Superior temporal gyrus (tissue), 1 donor: ENCODE results near the gene KIRREL3.

Source experiments
- DNase-seq: peaks from one replicate; pipeline ENCODE4 v3.0.0-alpha.2; 2016; ENCODE audit errors: extremely low spot score

KIRREL3 gene

DNA sequence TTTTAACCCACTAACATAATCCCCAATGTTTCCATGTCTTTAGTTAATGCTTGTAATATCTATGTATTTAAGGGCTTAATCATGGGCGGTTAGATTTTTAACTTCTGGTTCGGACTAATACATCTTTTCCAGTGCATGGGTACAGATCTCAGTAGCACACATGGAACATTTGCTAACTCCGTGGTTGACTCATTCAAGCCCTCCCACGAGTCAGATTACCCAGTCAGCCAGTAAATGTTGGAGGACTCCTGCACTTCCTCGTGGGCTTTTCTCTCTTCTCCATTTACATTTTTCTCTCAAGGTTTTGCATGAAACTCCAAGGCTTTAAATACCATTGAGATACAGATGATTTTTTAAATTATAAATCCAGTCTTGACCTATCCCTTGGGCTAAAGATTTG lies 331.2 kb downstream of the KIRREL3 start:
- no peak for DNase-seq

DNA sequence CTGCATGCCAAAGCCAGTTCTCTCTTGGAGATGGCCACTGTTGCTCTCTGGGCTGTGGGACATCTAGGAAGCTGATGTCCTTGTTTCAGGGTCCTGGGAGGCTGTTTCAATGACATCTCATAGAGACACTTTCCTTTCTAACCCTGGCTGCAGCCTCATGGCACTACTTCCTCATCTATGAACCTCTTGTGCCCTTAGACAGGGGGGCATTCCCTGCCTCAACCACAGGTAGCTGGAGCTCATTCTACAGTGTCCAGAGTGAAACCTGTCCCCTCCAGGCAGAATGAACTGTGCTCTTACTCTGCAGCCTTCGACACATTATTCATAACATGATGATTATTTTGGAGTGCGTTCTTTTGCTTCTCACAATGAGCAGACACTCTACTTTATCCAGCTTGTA lies 335.9 kb downstream of the KIRREL3 start:
- no peak for DNase-seq

DNA sequence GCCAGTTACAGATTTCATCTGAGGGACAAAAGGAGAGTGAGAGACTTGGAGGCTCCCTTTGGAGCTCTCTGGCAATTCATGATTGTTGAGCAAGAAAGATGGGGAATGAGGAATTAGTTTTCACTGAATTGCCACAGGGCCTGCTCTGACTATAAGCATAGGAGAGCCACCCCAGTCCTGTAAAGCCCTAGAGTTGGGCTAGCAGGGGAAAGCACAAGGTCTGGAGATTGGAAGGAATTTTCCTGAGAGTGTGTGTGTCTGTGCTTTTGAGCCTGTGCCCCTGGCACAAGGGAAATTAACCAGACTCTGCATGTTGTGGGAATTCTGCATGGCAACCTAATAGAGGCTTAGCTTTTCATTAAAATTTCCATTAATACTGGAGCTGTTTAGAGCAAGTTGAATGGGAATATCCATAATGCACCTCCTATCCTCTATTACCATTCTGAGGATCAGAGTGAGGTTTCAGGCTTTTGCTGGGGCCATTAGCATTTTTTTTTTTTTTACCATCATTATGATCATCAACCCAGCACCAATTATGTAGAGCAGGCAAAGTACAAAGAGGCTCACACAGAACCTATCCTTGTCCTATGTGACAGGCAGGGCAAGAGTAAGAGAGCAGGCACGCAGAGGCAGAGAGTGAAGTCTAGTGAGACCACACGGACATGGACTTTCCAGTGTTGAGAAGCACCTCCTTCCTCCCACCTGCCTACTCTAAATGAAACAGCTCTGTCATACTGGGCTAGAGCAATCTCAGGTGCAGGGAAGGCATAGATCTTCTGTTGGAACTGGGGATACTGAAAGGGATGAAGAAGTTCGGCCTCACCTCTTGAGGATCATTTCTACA lies 336.6 kb downstream of the KIRREL3 start:
- DNase-seq = no peak

DNA sequence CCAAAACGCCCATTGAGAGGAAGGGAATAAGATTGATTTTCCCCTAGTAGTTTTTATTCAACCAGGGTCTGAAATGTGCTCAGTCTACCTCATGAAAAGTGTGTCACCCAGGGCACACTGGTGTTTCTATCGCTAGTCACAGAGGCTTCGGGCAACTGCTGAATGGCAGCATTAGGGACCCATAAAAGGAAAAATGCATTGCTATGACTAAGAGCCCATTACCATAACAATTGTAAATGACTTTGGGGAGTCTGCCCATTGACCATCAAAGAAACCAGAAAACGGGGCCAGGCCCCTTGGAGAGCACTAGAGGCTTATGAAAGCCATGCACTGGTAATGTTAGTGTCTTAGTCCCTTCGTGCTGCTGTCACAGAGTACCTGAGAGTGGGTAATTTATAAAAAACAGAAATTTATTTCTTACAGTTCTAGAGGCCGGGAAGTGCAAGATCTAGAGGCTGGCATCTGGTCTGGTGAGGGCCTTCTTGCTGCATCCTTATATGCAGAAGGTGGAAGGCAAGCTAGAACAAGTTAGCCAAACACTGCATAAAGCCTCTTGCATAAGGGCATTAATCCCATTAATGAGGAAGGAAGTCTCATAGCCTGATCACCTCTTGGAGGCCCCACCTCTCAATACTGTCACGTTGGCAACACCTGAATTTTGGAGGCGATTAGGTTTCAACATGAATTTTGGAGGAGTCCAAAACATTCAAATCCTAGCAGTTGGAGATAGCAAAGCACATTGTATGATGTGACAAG lies 338.4 kb downstream of the KIRREL3 start:
- DNase-seq = no peak

DNA sequence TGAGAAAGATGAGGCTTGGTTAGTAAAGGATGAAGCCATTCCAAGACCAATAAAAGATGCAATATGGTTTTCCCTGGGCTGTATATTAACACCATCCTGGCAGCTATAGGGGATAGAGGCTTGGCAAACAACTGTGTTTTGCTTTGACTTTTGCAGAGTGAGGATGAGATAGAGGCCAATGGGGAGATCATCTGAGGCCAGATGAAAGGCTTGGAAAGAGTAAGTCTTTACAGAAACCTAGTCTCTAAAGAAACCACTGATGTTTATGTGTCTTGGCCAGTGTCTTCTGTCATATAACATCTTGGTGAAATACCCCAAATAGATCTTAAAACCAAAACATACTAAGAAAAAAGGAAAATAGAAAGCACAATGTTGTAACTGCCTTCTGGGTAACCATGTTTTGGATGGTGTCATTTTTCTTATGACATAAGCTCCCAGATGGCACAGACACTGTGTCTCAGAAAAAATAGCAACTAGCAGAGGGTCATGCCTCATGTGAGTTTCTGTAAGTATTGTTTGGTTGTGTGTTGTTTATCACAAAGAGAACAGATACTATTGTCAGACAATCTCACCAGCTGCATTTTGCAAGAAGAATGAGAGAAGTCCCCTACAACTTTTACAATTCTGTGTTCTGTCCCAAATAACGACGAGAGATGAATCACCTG lies 339.7 kb downstream of the KIRREL3 start:
- DNase-seq = peak; percentile 80

DNA sequence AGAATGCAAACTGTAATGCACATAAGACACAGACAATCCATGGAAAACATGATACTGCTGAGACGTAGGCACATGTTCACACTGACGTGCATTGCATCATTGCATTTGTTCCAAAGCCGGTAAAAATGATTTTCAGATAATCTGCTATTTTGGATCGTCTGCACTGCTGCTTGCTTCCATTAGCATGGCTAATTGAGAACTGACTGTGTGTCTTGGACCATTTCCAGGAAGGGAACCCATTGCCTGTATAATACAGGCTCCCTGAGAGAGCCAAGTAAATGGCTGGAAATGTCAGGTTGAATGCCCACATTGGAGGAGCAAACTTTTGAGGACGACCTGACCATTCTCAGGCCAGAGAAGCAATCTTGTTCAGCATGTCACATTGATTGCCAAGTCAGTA lies 340.2 kb downstream of the KIRREL3 start:
- peak; percentile 50 for DNase-seq

DNA sequence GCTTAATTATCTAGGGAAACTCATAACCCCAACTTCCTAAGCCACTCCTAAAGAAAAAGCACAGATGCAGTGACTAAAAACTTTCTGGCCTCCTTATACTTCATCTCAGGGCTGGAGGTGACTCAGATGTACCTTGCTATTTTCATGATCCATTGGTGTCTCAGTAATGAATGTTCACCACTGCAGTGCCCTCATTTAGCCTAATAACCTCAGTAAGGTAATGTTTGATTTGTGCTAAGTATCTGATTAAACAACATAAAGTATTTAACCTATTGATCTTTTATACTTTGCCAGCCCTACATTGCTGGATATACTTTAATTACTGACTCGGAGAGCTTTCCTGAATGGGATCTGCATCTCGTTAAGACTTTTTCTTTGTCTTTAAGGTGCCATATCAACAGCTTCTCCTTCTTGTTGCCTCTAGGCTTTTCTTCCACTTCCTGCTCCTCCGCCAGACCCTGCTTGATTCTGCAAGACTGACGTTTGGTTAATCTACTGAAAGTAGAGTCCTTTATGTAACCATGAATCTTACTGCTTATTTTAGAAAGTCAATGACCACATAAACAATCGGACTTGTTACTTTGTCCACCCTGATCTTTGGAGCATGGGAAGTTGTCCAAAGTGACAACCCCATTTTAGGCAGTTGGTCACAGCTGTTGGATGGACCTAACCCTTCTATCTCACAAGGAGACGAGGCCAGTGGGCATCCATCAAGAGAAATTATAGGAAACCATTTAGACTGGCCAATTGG lies 342.1 kb downstream of the KIRREL3 start:
- DNase-seq = no peak

DNA sequence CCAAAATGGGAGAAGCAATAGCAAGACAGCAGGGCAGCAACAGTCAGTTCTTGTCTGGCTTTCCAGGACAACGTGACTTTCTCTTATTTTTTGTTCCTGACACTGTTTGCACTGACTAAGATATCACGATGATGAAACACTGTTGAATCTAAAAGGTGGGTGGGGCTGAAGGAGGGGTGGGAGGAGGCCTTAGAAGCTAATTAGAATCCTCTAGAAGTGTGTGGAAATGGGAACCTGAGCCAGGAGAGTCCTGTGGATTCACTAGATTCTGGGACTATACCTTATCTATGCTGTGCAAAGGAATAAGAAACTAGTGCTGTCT lies 344.8 kb downstream of the KIRREL3 start:
- no peak for DNase-seq

DNA sequence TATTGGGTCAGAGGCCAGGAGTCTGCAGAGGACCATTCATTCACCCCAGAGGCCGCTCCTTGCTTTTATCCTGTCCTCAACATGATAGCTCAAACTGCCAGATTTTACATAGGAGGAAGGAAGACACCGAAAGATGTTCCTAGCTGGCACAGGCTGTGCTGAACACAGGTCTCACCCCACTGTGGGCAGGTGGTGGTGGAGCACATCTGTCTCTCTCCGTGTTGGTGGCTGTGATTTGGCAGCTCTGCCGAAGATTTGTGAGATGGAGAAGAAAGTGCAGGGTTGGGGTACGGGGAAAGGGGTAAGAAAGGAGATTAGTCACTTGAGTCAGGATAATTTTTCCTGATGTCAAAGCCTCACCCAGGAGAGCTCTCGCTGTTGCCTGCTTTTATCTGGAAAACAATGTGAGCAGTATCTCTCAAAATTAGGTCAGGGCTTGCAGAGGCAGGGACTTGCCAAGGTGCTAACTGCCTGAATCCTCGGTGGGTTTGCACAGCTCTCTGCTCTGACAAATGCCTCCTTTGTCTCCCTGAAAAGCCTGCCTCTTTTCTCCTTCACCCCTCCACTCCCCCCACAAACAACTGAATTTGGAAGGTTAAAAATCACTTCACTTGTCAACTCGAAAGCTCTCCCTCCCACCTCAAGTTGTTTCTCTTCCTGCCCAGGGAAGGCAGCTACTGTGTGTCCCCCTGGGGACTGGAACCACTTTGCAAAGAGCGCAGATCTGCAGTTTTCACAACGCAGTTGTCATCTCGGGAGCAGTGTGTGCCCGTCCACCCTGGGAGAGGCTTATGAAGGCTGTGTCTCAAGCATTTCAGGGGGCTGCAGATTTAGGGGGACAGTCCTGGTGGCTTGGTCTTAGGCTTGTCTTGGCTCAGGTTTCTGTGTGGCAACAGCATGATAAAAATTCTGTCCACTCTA lies 345.4 kb downstream of the KIRREL3 start:
- peak; percentile 59 for DNase-seq

DNA sequence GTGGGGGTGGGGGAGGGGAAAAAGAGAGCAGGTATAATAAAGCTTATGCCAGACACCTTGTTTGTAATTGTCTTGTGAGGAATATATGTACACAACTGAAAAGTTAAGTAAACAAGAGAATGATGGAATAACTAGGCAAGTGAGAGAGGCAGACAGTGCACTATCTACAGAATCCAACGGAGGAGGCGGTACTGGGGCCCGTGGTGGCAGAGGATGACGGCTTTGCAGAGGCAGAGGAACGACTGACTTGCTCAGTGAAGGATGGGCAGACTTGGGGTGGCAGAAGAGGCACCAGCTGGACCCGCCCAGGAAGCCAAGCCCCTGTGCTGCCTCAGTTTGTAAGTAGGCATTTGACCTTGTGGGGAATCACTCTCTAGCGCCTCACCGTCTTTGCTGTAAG lies 347.5 kb downstream of the KIRREL3 start:
- no peak for DNase-seq

DNA sequence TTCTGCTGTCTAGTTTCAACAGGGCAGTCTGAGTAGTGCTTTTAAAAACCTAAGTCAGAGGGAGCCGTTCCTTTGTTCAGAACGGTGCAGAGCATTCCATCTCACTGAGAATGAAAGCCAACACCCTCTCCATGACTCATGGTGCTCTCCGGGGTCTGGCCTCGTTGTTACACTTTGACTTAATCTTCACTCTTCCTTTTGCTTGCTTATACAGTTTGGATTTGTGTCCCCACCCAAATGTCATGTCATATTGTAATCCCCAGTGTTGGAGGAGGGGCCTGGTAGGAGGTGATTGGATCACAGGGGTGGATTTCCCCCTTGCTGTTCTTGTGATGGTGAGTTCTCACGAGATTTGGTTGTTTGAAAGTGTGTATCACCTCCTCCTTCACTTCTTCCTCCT lies 352.8 kb downstream of the KIRREL3 start:
- DNase-seq = no peak

DNA sequence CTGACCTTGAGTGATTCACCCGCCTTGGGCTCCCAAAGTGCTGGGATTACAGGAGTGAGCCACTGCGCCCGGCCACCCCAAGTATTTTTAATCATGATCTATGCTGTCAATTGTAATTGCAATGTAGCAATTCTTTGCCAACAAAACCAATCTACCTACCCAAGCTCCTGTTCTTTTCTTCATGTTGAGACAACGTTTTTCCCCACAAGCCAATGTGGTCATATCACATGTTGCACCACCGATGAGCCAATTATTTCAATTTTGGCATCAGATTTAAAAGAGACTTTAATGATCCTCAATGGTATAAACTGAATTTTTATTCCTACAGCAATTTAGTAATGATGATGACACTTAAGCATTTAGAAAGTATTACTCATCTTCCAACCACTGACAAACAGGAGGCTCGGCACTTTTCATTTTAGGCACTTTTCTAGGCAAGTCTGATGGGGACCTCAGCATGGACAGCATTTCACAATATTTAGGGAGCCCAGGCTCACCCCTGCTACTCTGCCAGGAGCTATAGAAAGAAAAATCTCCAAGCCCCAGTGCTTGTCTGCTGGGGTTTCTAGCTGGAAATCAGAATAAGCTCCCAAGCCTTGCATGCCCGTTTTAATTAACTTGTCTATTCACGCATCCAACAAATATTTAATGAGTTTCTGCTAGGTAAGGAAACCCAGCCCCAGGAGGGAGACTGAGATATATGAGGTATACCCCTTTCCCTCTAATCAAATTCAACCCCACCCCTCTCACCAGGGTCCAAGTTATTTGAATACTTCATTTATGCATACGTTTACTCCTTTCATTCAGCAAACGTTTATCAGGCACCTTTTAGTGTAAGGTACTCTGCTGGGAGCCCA lies 353.6 kb downstream of the KIRREL3 start:
- no peak for DNase-seq

DNA sequence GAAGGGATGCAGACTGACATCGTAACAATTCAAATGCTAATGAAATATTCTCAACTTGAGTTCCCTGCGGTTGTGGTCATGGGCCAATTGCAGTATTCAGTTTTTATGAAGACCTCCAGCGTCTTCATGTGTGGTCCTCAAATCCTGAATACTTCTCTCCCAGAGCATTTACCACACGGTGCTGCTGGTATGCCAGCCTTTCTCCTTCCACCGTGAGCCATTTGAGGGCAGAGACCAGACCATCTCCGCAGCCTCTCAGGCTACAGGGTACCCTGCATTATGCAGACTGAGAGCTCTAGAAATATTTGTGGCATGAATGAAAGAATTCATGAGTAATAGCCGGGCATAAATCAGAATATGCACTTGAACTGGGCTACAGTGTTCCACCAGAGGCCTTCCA lies 355.4 kb downstream of the KIRREL3 start:
- DNase-seq = no peak

DNA sequence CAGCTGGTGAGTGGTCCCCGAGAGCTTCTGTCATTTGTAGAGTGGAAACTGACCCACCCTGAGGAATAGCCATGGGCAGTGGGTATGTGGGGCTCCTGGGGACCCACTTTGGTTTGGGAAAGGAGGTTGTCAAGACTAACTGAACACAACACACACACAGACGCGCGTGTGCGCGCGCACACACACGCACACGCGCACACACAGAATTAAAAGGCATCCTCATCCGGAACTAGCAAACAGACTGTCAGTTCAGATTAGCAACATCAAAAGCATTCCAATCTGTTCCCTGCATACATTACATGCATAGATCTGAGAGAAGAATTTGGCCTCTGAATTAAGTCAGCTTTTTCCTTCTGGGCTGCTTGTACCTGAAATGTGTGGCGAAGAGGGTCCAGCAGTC lies 360.4 kb downstream of the KIRREL3 start:
- no peak for DNase-seq

DNA sequence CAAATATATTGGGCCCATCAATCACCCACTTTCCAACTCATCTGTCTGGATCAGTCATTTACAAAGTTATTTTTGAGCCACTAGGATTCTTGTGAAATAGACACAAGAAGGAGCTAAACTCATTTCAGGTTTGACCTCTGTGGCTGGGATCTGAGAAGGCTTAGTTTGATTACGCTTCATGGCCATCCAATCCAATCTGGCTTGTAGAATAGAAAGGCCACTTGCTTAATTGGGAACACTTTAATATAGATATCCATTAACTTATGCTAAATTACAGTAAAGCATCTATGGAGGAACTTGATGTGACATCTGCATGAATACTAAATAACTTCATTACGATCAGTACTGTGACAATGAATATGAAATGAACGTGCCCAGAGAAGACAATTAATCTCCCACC lies 360.9 kb downstream of the KIRREL3 start:
- DNase-seq = no peak

DNA sequence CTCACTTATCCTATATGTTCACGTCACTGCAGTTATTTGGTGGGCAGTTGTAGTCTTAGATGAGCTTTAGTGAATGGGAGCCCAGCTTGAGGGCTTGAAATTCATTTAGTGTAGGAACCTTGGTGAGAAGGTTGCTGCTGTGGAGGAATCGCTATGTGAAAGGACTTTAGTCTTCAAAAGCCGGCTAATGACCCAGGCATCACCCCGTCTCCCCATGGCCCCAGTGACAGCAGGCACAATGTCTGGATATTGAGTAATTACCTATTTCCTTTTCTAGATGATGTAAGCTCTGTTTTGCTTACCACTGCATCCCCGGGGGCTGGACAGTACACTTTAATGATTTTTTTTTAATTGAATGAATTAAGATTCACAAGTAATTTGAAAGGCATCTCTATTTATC lies 361.9 kb downstream of the KIRREL3 start:
- no peak for DNase-seq

DNA sequence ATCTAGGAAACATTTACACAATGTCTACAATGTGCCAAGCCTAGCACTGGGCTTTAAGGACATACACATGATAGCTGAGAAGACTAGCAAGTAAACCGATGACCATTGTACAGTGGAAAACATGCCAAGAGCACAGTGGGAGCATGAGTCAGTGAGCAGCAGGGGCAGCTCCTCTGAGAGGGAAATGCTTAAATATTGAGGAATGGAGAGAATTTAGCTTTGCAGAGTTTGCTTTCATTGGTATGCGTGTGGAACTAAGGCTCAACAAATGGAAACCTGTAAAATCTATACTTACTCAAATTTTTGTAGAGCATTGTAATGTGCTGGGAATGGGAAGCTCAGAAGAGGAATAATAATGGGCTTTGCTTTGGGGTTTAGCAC lies 362.8 kb downstream of the KIRREL3 start:
- DNase-seq = peak; percentile 18

DNA sequence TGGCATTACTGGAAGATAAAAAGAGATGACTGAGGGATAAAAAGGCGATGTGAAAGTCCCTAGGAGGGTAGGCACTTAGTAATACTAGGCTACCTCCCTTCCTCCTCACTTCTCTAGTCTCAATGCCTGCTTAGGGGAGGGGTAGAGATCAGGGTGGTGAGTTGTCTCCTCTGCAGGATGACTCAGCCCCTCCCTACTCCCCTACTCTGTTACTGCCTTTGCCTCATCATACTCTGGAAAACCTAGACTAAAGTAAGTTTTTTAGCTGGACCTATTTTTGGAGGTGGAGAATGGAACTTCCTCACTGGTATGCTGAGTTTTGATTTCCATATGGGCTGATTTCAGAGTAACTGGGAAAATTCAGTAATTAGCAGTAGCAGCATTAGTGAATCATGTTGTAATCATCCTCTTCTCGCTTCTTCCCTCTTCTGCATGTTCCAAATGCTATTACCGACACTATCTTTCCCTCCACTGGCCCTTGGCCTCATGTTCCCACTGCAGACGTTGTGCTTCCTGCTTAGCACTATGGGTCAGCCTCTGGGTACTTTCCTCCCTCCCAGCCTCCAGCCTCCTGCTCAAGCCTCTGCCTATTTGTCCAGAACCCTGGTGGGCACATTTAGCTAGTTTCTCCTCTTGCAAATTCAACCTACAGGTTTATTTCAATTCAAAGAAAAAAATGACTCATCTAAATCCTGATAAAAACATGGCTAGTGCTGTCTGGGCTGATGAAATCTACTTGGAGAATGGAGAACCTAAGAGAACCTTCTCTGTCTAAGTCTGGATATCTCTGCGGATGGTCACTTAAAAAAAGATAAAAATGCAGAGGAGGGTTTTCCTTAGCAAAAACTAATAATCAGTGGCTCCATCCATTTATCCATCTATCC lies 363.4 kb downstream of the KIRREL3 start:
- peak; percentile 45 for DNase-seq

DNA sequence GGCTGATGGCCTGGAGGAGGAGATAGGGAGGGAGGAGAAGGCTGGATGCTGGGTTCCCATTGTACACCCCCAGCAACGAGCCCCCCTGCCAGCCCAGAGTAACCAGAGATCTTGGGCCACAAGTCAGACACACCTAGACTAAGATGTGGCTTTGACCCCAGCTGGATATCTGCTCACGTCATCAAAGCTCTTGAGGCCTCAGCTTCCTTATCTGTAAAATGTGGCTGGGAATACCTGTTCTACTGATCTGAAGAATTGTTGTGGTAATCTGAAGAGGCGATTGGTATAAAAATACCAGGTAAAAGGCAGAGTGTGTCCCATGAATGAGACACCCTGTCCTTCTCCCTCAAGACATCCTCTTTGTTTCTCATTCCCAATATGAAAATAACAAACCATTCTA lies 365.1 kb downstream of the KIRREL3 start:
- no peak for DNase-seq
